ENCODE measurements around the gene SH3BP2. TPM values are rescaled to one million over a fixed set of nuclear protein-coding genes. Genes with fewer than 3 reads are reported as not detected.
A peak's percentile ranks its signal among the peaks of the same experiment; 100 is the strongest.

The SH3BP2 gene
- polyA plus RNA-seq, 3 donors, result 19.1 to 478 (median 26.9) TPM

DNA sequence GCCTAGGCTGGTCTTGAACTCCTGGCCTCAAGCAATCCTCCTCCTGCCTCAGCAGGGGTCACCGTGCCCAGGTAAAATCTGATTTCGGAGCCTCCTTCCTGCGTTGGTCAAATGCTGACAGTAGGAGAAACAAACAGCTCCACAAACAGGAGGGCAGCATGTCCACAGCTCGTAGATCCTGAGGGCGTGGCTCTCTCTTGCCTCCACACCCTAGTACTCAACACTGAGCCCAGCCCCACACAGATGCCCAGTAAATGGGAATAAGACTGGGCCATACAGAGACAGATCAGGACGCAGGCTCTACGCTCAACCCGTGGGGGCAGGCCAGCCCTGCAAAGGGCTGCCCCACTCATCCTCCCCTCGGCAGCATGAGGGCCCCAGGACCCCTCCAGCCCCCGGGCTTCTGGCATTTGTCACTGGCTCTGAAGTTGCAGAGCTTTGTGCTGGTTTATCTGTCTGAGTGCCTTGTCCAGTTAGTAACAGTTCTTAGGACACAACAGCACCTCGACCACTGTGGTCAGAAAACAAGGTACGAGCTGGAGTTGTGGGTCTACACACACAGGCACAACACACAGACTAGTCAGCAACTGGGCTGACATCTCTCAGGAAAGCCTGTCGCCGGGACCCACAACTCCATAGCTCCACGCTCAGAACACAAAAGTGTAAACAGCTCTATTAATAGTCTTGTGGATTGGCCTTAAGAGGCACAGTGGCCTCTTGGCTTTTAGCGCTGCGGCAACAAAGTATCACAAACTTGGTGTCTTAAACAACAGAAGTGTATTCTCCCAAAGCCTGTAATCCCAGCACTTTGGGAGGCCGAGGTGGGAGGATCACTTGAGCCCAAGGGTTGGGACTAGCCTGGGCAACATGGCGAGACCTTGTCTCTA, 41.9 kb upstream of the SH3BP2 start:
- Histone ChIP-seq H3K4me2 (replicated peaks; ENCODE audit: extremely low read depth, low read length, poor library complexity, severe bottlenecking) (no peak overlapping the region), H4K20me1 (ENCODE audit: insufficient read depth, low read length) (peaks cover 87% of the 10 kb centered on the region), H3K36me3 (replicated peaks in 1 of 2; ENCODE audit: control insufficient read depth in 1 of 2, insufficient read depth in 2 of 2, low read length in 2 of 2) (peaks cover 28 to 54% of the 10 kb centered on the region in 2 donors), H3K4me3 (replicated peaks in 1 of 3; ENCODE audit: low read depth in 2 of 3, low read length in 3 of 3) (no peak overlapping the region), H3K79me2 (ENCODE audit: insufficient read depth, low read length) (peaks cover 69% of the 10 kb centered on the region), H3K27me3 (ENCODE audit: control insufficient read depth in 2 of 2, insufficient read depth in 2 of 2, low read length in 2 of 2) (no peaks in the 10 kb centered on the region), H3K9me3 (replicated peaks in 1 of 2; ENCODE audit: control insufficient read depth in 1 of 2, insufficient read depth in 1 of 2, low read length in 2 of 2) (no peaks in the 10 kb centered on the region), H3K9ac (ENCODE audit: insufficient read depth, low read length, poor library complexity, severe bottlenecking) (no peak overlapping the region), H3K4me1 (ENCODE audit: control insufficient read depth in 1 of 2, insufficient read depth in 2 of 2, low read length in 2 of 2) (peaks cover 14 to 23% of the 10 kb centered on the region in 2 donors), H2AFZ (ENCODE audit: insufficient read depth, low read depth, low read length, poor library complexity, severe bottlenecking) (no peak overlapping the region), H3K27ac (ENCODE audit: low read depth in 1 of 2, low read length in 2 of 2) (no peak overlapping the region)
- no peak for DNase-seq
- 94% methylated on average over 13 of the region's 19 CpGs for WGBS (ENCODE audit: insufficient coverage)
- Mint-ChIP-seq H3K27ac (peak overlapping the region in 3 of 7 donors; percentile 36 to 69 (median 60)), H3K4me3 (no peak overlapping the region), H3K4me1 (peaks cover 21% of the 10 kb centered on the region), H3K36me3 (peaks cover 28 to 60% of the 10 kb centered on the region in 2 donors), H3K27me3 (ENCODE audit: low read depth in 3 of 3) (peaks cover 0 to 4% (median 0%) of the 10 kb centered on the region in 3 donors), H3K9me3 (no peaks in the 10 kb centered on the region)
- intact Hi-C loops (cut with micrococcal nuclease), result no loop called here
- no peak for TF ChIP-seq CTCF (IDR thresholded peaks at IDR 0.05)

GRCh38 chr4:2753436-2753835, 39.4 kb upstream of the SH3BP2 start:
- H3K27me3 ChIP-seq (ENCODE audit: control insufficient read depth in 2 of 2, insufficient read depth in 2 of 2, low read length in 2 of 2), result no peaks in the 10 kb centered on the region
- Mint-ChIP-seq H3K36me3 (peaks cover 9 to 35% of the 10 kb centered on the region in 2 donors), H3K4me3 (no peak overlapping the region), H3K27ac (peak overlapping the region in 1 of 7 donors; percentile 55), H3K4me1 (peaks cover 24% of the 10 kb centered on the region), H3K27me3 (ENCODE audit: low read depth in 3 of 3) (peaks cover 0 to 4% (median 0%) of the 10 kb centered on the region in 3 donors), H3K9me3 (no peaks in the 10 kb centered on the region)
- H2AFZ ChIP-seq (ENCODE audit: insufficient read depth, low read depth, low read length, poor library complexity, severe bottlenecking), result no peak overlapping the region
- TF ChIP-seq CTCF (IDR thresholded peaks at IDR 0.05), result no peak
- intact Hi-C loops (cut with micrococcal nuclease), result no loop called here
- H3K4me1 ChIP-seq (ENCODE audit: control insufficient read depth in 1 of 2, insufficient read depth in 2 of 2, low read length in 2 of 2), result peaks cover 15 to 19% of the 10 kb centered on the region in 2 donors
- peaks cover 69% of the 10 kb centered on the region for H3K79me2 ChIP-seq (ENCODE audit: insufficient read depth, low read length)
- 91% methylated on average over 3 of the region's 4 CpGs for WGBS (ENCODE audit: insufficient coverage)
- H3K4me3 ChIP-seq (replicated peaks in 1 of 3; ENCODE audit: low read depth in 2 of 3, low read length in 3 of 3), result no peak overlapping the region
- H4K20me1 ChIP-seq (ENCODE audit: insufficient read depth, low read length), result peaks cover 65% of the 10 kb centered on the region
- no peak overlapping the region for H3K27ac ChIP-seq (ENCODE audit: low read depth in 1 of 2, low read length in 2 of 2)
- no peaks in the 10 kb centered on the region for H3K9me3 ChIP-seq (replicated peaks in 1 of 2; ENCODE audit: control insufficient read depth in 1 of 2, insufficient read depth in 1 of 2, low read length in 2 of 2)
- DNase-seq, result no peak
- H3K4me2 ChIP-seq (replicated peaks; ENCODE audit: extremely low read depth, low read length, poor library complexity, severe bottlenecking), result no peak overlapping the region
- H3K36me3 ChIP-seq (replicated peaks in 1 of 2; ENCODE audit: control insufficient read depth in 1 of 2, insufficient read depth in 2 of 2, low read length in 2 of 2), result peaks cover 7 to 32% of the 10 kb centered on the region in 2 donors
- no peak overlapping the region for H3K9ac ChIP-seq (ENCODE audit: insufficient read depth, low read length, poor library complexity, severe bottlenecking)
